Activated T-helper 17 cell treated with anti-CD3 and anti-CD28 coated beads, Interleukin-2, amount 50 U/mL, for 72 hours (primary cell): ENCODE data around the gene SNAI3. TPM values are rescaled to one million over a fixed set of nuclear protein-coding genes. Genes with fewer than 3 reads are reported as not detected.

ENCODE experiments used
- ATAC-seq: fragments of 150-1000 bp; cut with Tn5 transposase; replicated peaks from 2 replicates; pipeline ENCODE4 v1.10.0; 2021; ENCODE audit warnings: mild to moderate bottlenecking, moderate library complexity
- H3K27ac Mint-ChIP-seq: one replicate; pipeline ENCODE4 v1.8.0; 2022; ENCODE audit warnings: mixed read lengths
- H3K27me3 Mint-ChIP-seq: one replicate; pipeline ENCODE4 v1.8.0; 2022; ENCODE audit warnings: mixed read lengths
- H3K36me3 Mint-ChIP-seq: one replicate; pipeline ENCODE4 v1.8.0; 2022; ENCODE audit warnings: low read depth, mild to moderate bottlenecking, mixed read lengths
- H3K4me1 Mint-ChIP-seq: one replicate; pipeline ENCODE4 v1.8.0; 2022; ENCODE audit warnings: mixed read lengths
- H3K4me3 Mint-ChIP-seq: one replicate; pipeline ENCODE4 v1.8.0; 2022; ENCODE audit warnings: mild to moderate bottlenecking, mixed read lengths
- H3K9me3 Mint-ChIP-seq: one replicate; pipeline ENCODE4 v1.8.0; 2022; ENCODE audit warnings: mixed read lengths
- total RNA-seq, 2 donors: library from RNA; stranded (reverse); gene quantifications; one replicate each; pipeline ENCODE4 v1.2.3, GENCODE V29; 2022

The SNAI3 gene
- total RNA-seq, 2 donors from 2014 or later, result 5.9 to 6.7 TPM

DNA sequence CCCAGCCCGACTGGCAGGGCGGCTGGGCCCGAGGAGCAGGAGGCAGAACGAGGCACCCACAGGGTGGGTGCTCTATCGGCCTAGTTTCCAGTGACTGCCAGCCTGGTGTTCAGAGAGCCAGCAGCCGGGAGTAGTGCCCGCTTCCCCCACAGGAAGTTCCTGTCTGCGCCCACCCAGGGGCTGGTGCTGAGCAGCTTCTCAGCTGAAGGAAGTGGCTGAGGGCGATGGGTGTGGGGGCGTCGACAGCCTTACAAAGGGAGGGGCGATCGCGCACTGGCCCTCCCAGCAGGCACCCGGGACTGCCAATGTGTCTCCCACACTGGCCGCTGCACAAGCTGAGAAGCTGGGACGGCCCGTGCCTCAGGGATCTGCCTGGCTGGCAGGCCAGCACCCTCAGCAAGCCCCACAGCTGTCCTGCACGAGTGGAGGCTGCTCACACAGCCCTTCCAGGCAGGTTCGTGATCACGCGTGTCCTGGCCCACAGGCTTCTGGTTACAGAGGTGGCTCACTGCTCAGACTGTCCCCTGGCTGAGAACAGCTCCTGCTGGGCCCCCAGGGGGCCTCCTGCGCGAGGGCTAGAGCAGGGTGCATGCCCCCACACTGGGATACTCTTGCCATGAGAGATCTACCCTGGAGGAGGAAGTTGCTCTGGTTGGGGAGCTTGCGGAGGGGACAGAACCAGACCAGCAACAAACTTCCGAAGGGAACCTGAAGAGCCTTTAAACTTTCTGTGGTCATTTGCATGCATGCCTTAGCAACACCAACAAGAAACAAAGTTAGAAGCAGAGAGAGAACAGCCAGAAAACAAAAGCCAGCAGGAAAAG, 17.4 kb upstream of the SNAI3 start:
- Mint-ChIP-seq H3K4me1 (peaks cover 22% of the 10 kb centered on the region), H3K9me3 (no peaks in the 10 kb centered on the region), H3K4me3 (peak overlapping the region; percentile 86), H3K36me3 (peaks cover 53% of the 10 kb centered on the region), H3K27me3 (no peaks in the 10 kb centered on the region), H3K27ac (peak overlapping the region; percentile 98)
- peak; percentile 38 for ATAC-seq

DNA sequence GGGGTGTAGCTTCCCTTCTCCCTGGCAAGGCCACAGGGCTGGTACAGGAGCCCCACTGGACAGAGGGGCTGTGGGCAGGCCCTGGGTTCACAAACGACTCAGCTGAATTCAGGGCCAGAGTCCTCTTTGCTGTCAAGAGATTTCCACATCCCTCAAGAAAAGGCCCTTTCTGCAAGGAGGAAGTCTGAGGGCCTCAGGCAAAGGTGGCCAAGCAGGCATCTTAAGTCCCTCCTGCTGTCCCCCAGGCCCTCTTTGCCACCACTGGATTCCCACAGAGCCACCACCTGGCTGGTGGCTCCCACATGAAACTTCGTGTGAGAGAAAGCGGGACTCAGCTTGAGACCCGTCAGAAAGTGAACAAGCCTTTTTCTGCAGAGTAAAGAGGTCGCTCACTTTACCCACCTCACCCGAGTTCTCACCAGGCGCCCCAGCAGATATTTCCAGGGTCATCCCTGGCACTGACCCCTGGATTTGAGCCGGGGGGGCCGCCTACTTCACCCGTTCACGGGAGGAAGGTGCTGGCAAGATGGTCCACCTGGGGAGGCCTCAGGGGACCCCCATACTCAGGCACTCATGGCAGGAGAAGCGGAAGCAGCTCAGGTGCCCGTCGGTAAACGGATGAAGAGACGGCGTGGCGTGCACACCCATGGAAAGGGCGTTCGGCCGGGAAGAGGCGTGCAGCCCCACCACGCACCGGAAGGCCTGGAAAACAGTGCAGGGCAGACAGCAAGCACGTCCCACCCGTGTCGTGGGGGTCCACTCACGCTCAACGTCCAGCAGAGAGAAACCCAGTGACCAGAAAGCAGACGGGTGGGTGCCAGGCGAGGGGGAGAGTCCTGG, 16.3 kb upstream of the SNAI3 start:
- no peak for ATAC-seq
- H3K27ac Mint-ChIP-seq, result peak overlapping the region; percentile 98

DNA sequence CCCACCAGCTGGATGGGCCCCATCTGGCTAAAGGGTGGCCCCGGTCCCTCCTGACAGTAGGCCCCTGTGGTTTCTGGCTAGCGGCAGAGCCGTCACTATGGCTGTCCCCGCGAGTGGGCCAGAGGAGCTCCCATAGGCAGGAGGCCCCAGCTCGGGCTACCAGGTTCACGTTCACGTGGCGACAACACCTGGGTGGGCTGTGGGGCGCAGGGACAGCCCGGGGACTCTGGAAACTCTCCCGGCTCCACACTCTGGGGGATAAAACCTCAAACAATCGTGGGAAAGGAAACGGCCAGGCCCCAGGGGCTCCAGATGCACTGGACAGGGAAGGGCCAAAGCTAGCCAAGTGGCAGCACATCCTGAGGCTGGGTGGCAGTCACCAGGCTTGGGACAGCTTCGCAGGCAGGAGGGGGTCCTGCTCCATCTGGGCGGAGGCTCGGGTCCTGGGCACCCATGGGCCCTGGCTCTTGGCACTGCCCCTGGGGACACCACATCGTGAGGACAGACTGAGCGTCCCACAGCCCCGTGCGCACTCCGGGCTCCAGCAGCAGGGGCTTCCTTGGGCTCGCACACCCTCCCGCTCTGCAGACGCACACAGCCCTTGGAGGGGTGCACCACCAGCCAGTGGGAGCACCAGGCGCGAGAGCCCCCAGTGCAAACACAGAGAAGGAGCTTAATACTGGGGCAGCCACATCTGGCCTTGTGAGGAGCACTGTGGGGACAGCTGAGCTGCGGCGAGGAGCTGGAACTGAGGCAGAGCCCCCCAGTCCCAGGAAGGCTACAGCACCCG, 15.5 kb upstream of the SNAI3 start:
- no peak for ATAC-seq
- Mint-ChIP-seq H3K4me3 (peak overlapping the region; percentile 86), H3K36me3 (peaks cover 68% of the 10 kb centered on the region), H3K27me3 (no peaks in the 10 kb centered on the region), H3K9me3 (no peaks in the 10 kb centered on the region), H3K4me1 (peaks cover 15% of the 10 kb centered on the region), H3K27ac (peak overlapping the region; percentile 98)

More for the DNA sequence above, 16.3 kb upstream of the SNAI3 start:
- Mint-ChIP-seq H3K4me1 (peaks cover 22% of the 10 kb centered on the region), H3K27me3 (no peaks in the 10 kb centered on the region), H3K4me3 (peak overlapping the region; percentile 86), H3K36me3 (peaks cover 63% of the 10 kb centered on the region), H3K9me3 (no peaks in the 10 kb centered on the region)

DNA sequence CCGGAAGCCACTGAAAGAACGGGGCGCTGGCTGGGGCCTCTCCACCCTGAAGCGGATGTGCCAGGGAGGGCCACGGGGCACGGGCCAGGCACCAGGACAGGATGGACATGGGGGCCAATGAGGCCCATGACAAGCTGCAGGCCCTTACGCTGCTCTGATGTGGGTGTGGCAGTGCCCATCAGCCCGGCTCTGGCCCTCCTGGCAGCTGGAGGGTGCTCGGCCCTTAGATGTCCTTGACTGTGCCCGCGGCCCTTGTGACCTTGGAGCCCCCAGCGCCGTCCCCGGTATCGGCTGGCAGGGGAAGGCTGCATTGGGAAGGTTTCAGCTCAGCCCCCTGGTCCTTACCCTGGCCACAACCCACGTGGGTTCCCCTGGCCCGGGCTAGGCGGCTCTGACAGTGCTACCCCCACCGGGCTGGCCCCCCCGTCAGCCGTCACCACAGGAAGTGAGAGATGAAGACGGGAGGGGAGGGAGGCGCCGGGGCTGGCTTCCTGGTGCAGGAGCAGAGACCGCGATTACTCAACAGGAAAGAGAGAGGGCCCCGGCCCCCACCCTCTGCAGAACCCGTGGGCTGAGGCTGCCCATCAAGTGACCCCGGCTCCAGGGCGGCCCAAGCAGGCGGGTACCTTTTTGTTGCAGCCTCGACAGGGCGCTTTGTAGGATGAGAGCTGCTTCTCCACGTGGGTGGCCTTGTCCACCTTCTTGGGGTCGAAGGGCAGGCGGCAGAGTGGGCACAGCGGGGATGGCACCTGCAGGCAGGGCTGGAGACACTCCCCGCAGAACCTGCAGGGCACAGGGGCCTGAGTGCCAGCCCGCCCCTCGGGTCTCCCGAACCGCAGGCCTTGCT, 14.6 kb upstream of the SNAI3 start:
- Mint-ChIP-seq H3K9me3 (no peaks in the 10 kb centered on the region), H3K4me1 (peaks cover 15% of the 10 kb centered on the region), H3K27ac (peak overlapping the region; percentile 98), H3K27me3 (no peaks in the 10 kb centered on the region), H3K36me3 (peaks cover 68% of the 10 kb centered on the region), H3K4me3 (peak overlapping the region; percentile 86)
- ATAC-seq, result peak; percentile 86

DNA sequence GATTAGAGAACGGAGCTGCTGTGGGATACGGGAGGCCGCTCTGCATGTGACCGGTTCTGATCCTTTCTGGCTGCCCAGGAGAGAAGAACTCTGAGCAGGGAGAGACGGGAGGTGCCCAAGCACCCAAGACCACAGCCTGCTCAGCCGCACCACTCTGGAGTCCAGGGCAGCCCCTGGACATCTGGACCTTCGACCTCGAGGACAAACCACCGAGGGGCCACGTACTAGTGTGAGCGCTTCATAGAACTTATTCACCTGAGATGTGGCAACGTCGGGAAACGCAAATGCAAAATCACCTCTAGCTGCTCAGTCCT, 14.0 kb upstream of the SNAI3 start:
- Mint-ChIP-seq H3K27me3 (no peaks in the 10 kb centered on the region), H3K9me3 (no peaks in the 10 kb centered on the region), H3K4me1 (peaks cover 15% of the 10 kb centered on the region)

DNA sequence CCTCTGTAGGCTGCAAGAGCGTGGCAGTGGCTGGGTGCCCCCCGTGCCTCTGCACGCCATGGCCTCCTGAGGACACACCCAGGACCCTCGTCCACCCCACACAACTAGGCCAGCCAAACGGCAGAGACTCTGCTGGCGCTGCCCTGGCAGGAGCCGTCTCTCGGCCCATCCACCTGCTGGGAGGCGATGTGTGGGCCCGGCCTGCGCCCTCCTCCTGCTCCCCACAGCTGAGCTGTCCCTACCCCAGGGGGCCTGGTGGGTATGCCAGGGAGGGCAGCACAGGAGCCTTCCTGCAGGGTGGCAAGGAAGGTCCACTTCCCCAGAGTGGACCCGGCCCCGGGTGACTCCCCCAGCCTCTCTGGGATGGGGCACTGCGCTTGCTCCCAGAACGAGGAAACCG, 12.9 kb upstream of the SNAI3 start:
- ATAC-seq, result no peak
- peaks cover 61% of the 10 kb centered on the region for H3K36me3 Mint-ChIP-seq
- H3K4me3 Mint-ChIP-seq, result peak overlapping the region; percentile 86
- peaks cover 12% of the 10 kb centered on the region for H3K4me1 Mint-ChIP-seq
- no peaks in the 10 kb centered on the region for H3K9me3 Mint-ChIP-seq
- no peaks in the 10 kb centered on the region for H3K27me3 Mint-ChIP-seq
- no peak overlapping the region for H3K27ac Mint-ChIP-seq

More for the DNA sequence above, 14.0 kb upstream of the SNAI3 start:
- Mint-ChIP-seq H3K36me3 (peaks cover 66% of the 10 kb centered on the region), H3K27ac (peak overlapping the region; percentile 98), H3K4me3 (peak overlapping the region; percentile 86)
- ATAC-seq, result no peak

DNA sequence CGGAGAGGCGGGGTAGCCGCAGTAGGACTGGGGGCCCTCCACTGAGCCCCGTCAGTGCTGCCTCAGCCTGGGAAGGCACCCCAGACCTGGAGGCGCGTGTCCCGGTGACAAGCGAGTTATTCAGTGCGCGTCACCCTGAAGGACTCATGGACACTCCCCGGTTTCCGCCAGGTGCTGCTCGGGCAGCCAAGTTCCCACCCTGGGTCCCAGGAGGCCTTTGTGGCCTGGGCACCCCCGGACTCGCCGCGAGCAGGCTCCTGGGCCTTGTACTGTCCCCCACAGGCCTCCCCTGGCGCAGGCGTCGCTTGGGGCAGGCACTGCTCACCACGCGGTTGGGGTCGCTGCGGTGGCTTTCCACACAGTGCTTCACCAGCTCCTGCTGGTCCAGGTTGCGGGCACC, 12.3 kb upstream of the SNAI3 start:
- H3K36me3 Mint-ChIP-seq, result peaks cover 56% of the 10 kb centered on the region
- ATAC-seq, result no peak

DNA sequence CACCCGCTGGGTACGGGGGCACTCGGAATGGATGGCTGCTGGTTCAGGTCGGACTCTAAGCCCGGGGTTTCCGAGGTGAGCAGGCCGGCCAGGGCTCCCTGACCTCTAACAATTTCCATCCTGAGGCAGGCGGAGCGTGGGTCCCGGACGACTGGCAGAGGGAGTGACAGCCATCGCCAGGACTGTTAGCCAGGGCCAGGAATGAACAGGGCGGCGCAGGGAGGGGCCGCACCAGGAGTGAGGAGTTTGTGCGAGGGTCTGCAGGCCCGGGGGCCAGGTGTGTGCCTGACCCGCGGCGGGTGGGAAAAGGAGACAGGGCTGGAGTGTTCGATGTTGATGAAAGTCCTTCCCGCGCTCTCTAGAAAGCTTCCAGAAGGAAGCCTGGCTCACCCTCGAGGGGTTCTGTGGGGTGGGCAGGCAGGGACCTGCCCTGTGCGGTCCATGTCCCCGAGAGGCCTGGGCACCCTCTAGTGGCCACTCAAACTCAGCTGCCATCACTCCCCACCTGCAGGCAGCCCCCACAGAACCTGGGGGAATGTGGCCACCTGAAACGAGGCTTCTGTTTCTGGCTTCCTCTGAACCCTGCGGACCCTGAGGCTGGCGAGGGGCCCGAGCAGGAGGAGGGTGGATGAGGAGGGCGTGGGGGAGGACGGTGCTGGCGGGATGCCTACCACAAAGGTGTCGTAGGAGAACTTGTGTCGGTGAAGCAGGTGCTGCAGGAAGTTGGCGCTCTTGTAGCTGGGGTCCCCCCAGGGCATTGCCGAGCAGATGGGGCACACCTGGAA, 11.7 kb upstream of the SNAI3 start:
- Mint-ChIP-seq H3K4me3 (no peak overlapping the region), H3K4me1 (peaks cover 5% of the 10 kb centered on the region), H3K9me3 (no peaks in the 10 kb centered on the region), H3K36me3 (peaks cover 51% of the 10 kb centered on the region), H3K27me3 (no peaks in the 10 kb centered on the region), H3K27ac (no peak overlapping the region)
- no peak for ATAC-seq

More for the DNA sequence above, 12.3 kb upstream of the SNAI3 start:
- H3K4me3 Mint-ChIP-seq, result no peak overlapping the region
- peaks cover 8% of the 10 kb centered on the region for H3K4me1 Mint-ChIP-seq
- H3K27me3 Mint-ChIP-seq, result no peaks in the 10 kb centered on the region
- H3K27ac Mint-ChIP-seq, result no peak overlapping the region
- no peaks in the 10 kb centered on the region for H3K9me3 Mint-ChIP-seq

DNA sequence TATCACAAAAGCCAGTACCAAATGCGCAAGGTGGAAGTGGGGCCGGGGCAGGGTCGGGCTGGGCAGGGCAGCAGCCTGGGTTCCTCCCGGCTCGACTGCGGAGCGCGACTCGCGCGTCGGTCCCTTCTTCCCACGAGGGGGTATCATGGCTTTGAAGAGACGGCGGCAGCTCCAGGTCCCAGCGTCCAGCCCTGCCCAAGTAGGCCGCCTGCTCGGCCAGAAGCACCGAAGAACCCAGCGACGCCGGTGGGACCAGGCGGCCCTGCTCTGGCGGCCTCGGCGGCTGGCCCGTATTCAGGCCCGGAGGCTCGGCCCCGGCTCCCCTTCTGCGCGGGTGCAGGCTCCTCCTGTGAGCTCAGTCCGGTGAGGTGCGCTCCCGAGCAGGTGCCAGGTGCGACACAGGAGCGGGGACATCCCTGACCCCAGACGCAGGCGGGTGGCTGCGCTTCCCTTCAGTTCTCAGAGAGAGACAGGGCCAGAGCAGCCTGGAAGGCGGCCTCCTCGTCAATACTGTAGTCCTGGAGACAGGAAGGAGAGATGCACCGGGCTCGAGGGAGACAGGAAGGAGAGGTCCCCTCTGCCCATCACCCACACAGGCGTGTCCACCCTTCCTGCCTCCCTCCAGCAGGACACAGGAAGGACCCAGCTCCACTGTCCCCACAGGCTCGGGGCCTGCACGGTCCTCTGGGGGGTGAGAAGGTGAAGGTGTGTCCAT, 11.0 kb upstream of the SNAI3 start:
- H3K36me3 Mint-ChIP-seq, result peaks cover 43% of the 10 kb centered on the region
- H3K27me3 Mint-ChIP-seq, result no peaks in the 10 kb centered on the region
- H3K4me3 Mint-ChIP-seq, result no peak overlapping the region
- no peaks in the 10 kb centered on the region for H3K4me1 Mint-ChIP-seq
- H3K27ac Mint-ChIP-seq, result no peak overlapping the region
- ATAC-seq, result no peak
- H3K9me3 Mint-ChIP-seq, result no peaks in the 10 kb centered on the region

DNA sequence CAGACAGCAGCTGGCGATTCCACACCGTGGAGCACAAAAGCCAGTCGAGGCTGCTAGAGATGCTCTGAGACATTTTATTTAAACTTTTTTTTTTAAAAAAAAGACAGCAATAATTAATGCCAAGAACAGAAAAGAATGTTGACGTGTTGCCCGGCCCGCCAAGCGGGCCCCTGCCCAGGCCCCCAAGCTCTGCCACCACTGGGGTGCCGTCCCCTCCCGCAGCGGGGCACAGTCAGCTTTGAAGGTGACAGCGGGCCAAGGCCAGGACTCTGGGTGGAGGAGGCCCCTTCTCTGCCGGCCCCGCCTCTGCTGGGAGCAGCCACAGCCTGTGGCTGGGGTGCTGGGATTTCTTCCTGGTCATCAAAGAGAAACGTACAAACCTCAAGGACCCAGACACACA, 10.1 kb upstream of the SNAI3 start:
- H3K27ac Mint-ChIP-seq, result no peak overlapping the region

DNA sequence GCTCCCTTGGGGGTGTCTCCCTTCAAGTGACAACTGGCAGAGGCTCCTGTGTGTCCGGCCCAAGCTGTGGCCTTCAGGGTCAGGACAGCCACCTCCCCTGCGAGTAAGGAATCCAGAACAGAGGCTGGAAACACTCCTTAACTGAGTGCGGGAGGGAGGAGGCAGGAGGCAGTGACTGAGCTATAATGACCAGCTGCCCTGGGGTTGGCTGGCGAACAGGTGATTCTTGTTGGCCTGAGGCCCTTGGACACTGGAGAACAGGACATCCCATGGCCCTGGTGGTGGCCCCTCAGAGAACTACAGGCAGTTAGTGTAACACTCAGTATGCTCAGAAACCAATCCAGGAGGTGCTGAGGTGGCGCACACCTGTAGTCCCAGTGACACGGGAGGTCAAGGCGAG, 9.4 kb upstream of the SNAI3 start:
- H3K36me3 Mint-ChIP-seq, result peaks cover 28% of the 10 kb centered on the region
- H3K4me3 Mint-ChIP-seq, result no peak overlapping the region
- H3K4me1 Mint-ChIP-seq, result peaks cover 2% of the 10 kb centered on the region
- ATAC-seq, result no peak
- H3K27me3 Mint-ChIP-seq, result no peaks in the 10 kb centered on the region
- H3K9me3 Mint-ChIP-seq, result no peaks in the 10 kb centered on the region
- H3K27ac Mint-ChIP-seq, result no peak overlapping the region

More for the DNA sequence above, 10.1 kb upstream of the SNAI3 start:
- Mint-ChIP-seq H3K4me1 (no peaks in the 10 kb centered on the region), H3K9me3 (no peaks in the 10 kb centered on the region), H3K27me3 (no peaks in the 10 kb centered on the region), H3K4me3 (no peak overlapping the region), H3K36me3 (peaks cover 35% of the 10 kb centered on the region)
- no peak for ATAC-seq

DNA sequence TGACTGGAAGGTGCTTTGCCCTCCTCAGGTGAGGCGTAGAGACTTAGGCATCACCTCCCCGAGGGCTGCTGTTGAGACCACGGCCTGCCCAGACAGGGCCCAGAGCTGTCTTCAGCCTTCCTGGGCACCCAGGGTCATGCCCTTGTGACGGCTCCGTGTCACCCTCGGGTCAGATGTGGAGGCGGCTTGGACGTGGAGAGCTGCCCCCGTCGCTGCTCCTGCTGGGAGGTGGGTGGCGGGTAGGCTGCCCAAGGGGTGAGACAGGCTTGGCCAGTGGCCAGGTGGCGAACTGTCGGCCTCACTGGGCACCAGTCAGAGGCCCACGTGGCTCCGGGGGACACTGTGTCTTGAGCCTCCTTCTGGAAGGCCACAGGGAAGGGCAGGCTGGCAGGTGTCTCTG, 8.9 kb upstream of the SNAI3 start:
- H3K4me3 Mint-ChIP-seq, result no peak overlapping the region
- peaks cover 7% of the 10 kb centered on the region for H3K4me1 Mint-ChIP-seq
- no peaks in the 10 kb centered on the region for H3K9me3 Mint-ChIP-seq
- H3K27me3 Mint-ChIP-seq, result no peaks in the 10 kb centered on the region
- no peak for ATAC-seq
- peaks cover 23% of the 10 kb centered on the region for H3K36me3 Mint-ChIP-seq
- no peak overlapping the region for H3K27ac Mint-ChIP-seq
